ENCODE measurements around the gene PEAK1. TPM values are rescaled to one million over a fixed set of nuclear protein-coding genes. Genes with fewer than 3 reads are reported as not detected.

The PEAK1 gene
- total and polyA plus RNA-seq, 10 of the 15 experiments (the other 5 are each of a cell fraction or from before 2014, with no cell fraction given): 0.62 to 24.2 (median 11.2) TPM

DNA sequence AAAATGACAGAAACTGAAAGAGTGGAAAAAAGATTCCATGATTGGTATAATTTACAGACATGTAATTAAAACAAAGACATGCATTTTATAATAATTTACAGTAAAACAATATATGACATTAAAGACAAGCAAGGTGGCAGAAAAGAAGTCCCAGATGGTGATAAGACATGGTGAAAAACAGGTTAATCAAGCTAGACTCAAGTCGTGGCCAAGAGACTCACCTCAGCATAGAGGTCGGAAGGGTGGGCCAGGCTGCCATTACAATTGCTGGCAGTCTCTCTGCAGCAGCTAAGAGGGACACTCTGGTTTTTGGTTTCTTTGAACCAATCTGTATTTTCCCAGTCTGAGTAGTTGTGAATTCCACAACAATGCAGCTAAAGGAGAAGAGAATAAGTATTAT lies 367.3 kb downstream of the PEAK1 start:
- no peaks in the 10 kb centered on the region for H3K9me3 ChIP-seq (replicated peaks; ENCODE audit: control insufficient read depth, insufficient read depth, low read length)
- in situ Hi-C loops (cut with MboI): no loop called here
- no TSS peak for BruUV-seq (replicated peaks)
- FAIRE-seq (no peak), ATAC-seq (no peak), DNase-seq (ENCODE audit: low read depth, low spot score) (no peak)
- H3K4me3 ChIP-seq: no peak overlapping the region
- no peak overlapping the region for H2AFZ ChIP-seq (ENCODE audit: control insufficient read depth, low read depth, low read length)
- POLR2A ChIA-PET: no interaction called here
- intact Hi-C loops (cut with micrococcal nuclease; ENCODE audit: unreplicated experiment): no loop called here
- 78% methylated on average over 2 of the region's 2 CpGs for WGBS (ENCODE audit: insufficient coverage, insufficient replicate concordance, low lambda C conversion rate, missing lambda C conversion rate)
- RAD21 ChIA-PET (ENCODE audit: unreplicated experiment): interaction anchor here (0.6 kb wide), 1 partner anchor 76 kb away, joined by 5 read pairs; no protein-coding TSS in a partner anchor
- H3K79me2 ChIP-seq (ENCODE audit: control insufficient read depth, insufficient read depth, low read length): 0 out of 2 replicates have a peak, but pooled peaks cover under 1% of the 10 kb centered on the region
- CTCF ChIA-PET: interaction anchor here (0.8 to 3.3 kb wide), 2 partner anchors 8 to 489 kb away, joined by 3 to 13 read pairs; no protein-coding TSS in a partner anchor
- no peaks in the 10 kb centered on the region for H4K20me1 ChIP-seq (ENCODE audit: control insufficient read depth, insufficient read depth)
- no peak for TF ChIP-seq LARP7 (IDR thresholded peaks at IDR 0.05)
- TF ChIP-seq ZBED1 (IDR thresholded peaks at IDR 0.05; ENCODE audit: borderline replicate concordance): no peak
- TF ChIP-seq, protein P1, sequence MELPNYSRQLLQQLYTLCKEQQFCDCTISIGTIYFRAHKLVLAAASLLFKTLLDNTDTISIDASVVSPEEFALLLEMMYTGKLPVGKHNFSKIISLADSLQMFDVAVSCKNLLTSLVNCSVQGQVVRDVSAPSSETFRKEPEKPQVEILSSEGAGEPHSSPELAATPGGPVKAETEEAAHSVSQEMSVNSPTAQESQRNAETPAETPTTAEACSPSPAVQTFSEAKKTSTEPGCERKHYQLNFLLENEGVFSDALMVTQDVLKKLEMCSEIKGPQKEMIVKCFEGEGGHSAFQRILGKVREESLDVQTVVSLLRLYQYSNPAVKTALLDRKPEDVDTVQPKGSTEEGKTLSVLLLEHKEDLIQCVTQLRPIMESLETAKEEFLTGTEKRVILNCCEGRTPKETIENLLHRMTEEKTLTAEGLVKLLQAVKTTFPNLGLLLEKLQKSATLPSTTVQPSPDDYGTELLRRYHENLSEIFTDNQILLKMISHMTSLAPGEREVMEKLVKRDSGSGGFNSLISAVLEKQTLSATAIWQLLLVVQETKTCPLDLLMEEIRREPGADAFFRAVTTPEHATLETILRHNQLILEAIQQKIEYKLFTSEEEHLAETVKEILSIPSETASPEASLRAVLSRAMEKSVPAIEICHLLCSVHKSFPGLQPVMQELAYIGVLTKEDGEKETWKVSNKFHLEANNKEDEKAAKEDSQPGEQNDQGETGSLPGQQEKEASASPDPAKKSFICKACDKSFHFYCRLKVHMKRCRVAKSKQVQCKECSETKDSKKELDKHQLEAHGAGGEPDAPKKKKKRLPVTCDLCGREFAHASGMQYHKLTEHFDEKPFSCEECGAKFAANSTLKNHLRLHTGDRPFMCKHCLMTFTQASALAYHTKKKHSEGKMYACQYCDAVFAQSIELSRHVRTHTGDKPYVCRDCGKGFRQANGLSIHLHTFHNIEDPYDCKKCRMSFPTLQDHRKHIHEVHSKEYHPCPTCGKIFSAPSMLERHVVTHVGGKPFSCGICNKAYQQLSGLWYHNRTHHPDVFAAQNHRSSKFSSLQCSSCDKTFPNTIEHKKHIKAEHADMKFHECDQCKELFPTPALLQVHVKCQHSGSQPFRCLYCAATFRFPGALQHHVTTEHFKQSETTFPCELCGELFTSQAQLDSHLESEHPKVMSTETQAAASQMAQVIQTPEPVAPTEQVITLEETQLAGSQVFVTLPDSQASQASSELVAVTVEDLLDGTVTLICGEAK (IDR thresholded peaks at IDR 0.05; ENCODE audit: borderline replicate concordance): no peak
- TF ChIP-seq ZNF217 (IDR thresholded peaks at IDR 0.05): no peak
- TF ChIP-seq, protein P2, sequence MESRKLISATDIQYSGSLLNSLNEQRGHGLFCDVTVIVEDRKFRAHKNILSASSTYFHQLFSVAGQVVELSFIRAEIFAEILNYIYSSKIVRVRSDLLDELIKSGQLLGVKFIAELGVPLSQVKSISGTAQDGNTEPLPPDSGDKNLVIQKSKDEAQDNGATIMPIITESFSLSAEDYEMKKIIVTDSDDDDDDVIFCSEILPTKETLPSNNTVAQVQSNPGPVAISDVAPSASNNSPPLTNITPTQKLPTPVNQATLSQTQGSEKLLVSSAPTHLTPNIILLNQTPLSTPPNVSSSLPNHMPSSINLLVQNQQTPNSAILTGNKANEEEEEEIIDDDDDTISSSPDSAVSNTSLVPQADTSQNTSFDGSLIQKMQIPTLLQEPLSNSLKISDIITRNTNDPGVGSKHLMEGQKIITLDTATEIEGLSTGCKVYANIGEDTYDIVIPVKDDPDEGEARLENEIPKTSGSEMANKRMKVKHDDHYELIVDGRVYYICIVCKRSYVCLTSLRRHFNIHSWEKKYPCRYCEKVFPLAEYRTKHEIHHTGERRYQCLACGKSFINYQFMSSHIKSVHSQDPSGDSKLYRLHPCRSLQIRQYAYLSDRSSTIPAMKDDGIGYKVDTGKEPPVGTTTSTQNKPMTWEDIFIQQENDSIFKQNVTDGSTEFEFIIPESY (IDR thresholded peaks at IDR 0.05): no peak
- no peak overlapping the region for H3K9ac ChIP-seq (ENCODE audit: control insufficient read depth, insufficient read depth, low read length)
- H3K27me3 ChIP-seq (replicated peaks in 1 of 2; ENCODE audit: control insufficient read depth in 2 of 2, insufficient read depth in 2 of 2, low read length in 1 of 2): no peaks in the 10 kb centered on the region
- peaks cover 0 to 4% of the 10 kb centered on the region in 2 experiments; a peak in 2 of 4 replicates for H3K36me3 ChIP-seq (ENCODE audit: control insufficient read depth in 2 of 2, insufficient read depth in 2 of 2, low read length in 1 of 2)
- no peak overlapping the region for H3K4me2 ChIP-seq (ENCODE audit: control insufficient read depth, insufficient read depth)
- SMC1A ChIA-PET (ENCODE audit: uncharacterized antibody, unreplicated experiment): interaction anchor here (0.7 to 1.7 kb wide), 4 partner anchors 66 to 491 kb away, joined by 3 to 8 read pairs (median 4); no protein-coding TSS in a partner anchor
- H3K27ac ChIP-seq (ENCODE audit: control insufficient read depth, insufficient read depth): no peak overlapping the region
- H3K4me1 ChIP-seq (ENCODE audit: control insufficient read depth, insufficient read depth, low read length): no peaks in the 10 kb centered on the region

Other genes starting within 250 kb of the PEAK1 start
- 34.8 and 41.7 TPM in 2 replicates for gene HMG20A, start 784 bp upstream of the PEAK1 start, total RNA-seq (2014; rRNA removed)
- 48.1 and 48.8 TPM in 2 replicates for gene HMG20A, start 784 bp upstream of the PEAK1 start, total RNA-seq (2014; rRNA removed; fragmentation: Illumina TruSeq; extraction: Trizol)
- 51.9 and 54.7 TPM in 2 replicates for gene HMG20A, start 784 bp upstream of the PEAK1 start, total RNA-seq (2021)
- 98.7 and 132 TPM in 2 replicates for gene HMG20A, start 784 bp upstream of the PEAK1 start, polyA plus RNA-seq (2011; rRNA removed)
- gene HMG20A, start 784 bp upstream of the PEAK1 start, polyA plus RNA-seq (2014; fragmentation: Illumina TruSeq; extraction: Trizol): 75.4 and 84.3 TPM in 2 replicates
- gene HMG20A, start 784 bp upstream of the PEAK1 start, polyA plus RNA-seq (2014; fragmentation: Nextera tagmentation; extraction: Ambion mirVana): 10 to 100 TPM; 30.0 to 30.7 TPM
- gene HMG20A, start 784 bp upstream of the PEAK1 start, polyA plus RNA-seq (2014; rRNA removed): 50.0 and 50.5 TPM in 2 replicates
- gene HMG20A, start 784 bp upstream of the PEAK1 start, polyA plus RNA-seq (2016; fragmentation: Nextera tagmentation; extraction: Ambion mirVana): 10 to 100 TPM; 38.4 to 44.7 TPM
- gene LINGO1, start 212.8 kb upstream of the PEAK1 start, total RNA-seq (2014; rRNA removed): 0.27 TPM in 1 of 2 replicates, not detected in the other
- gene LINGO1, start 212.8 kb upstream of the PEAK1 start, total RNA-seq (2014; rRNA removed; fragmentation: Illumina TruSeq; extraction: Trizol): not detected in 2 replicates
- 0.64 TPM in 1 of 2 replicates, not detected in the other for gene LINGO1, start 212.8 kb upstream of the PEAK1 start, total RNA-seq (2021)
- 0.61 and 3.9 TPM in 2 replicates for gene LINGO1, start 212.8 kb upstream of the PEAK1 start, polyA plus RNA-seq (2011; rRNA removed)
- gene LINGO1, start 212.8 kb upstream of the PEAK1 start, polyA plus RNA-seq (2014; fragmentation: Illumina TruSeq; extraction: Trizol): 0.15 TPM in 1 of 2 replicates, not detected in the other
- not detected for gene LINGO1, start 212.8 kb upstream of the PEAK1 start, polyA plus RNA-seq (2014; fragmentation: Nextera tagmentation; extraction: Ambion mirVana)
- gene LINGO1, start 212.8 kb upstream of the PEAK1 start, polyA plus RNA-seq (2014; rRNA removed): 0.04 and 0.05 TPM in 2 replicates
- under 1 TPM in 1 of 2 experiments, not detected in 1; 0.19 TPM for gene LINGO1, start 212.8 kb upstream of the PEAK1 start, polyA plus RNA-seq (2016; fragmentation: Nextera tagmentation; extraction: Ambion mirVana)

All from GM12878 (cell line).